Fibroblast of skin of back (primary cell): ENCODE results near the gene STX19.
"Not testable (repeated sequence)": the region's sequence is repeated elsewhere in the genome, so short reads cannot be mapped to it uniquely, and the experiment has no call there.

Experiments used
- DNase-seq: peaks from one replicate; pipeline ENCODE4 v3.0.0-alpha.2; 2013

The STX19 gene

DNA sequence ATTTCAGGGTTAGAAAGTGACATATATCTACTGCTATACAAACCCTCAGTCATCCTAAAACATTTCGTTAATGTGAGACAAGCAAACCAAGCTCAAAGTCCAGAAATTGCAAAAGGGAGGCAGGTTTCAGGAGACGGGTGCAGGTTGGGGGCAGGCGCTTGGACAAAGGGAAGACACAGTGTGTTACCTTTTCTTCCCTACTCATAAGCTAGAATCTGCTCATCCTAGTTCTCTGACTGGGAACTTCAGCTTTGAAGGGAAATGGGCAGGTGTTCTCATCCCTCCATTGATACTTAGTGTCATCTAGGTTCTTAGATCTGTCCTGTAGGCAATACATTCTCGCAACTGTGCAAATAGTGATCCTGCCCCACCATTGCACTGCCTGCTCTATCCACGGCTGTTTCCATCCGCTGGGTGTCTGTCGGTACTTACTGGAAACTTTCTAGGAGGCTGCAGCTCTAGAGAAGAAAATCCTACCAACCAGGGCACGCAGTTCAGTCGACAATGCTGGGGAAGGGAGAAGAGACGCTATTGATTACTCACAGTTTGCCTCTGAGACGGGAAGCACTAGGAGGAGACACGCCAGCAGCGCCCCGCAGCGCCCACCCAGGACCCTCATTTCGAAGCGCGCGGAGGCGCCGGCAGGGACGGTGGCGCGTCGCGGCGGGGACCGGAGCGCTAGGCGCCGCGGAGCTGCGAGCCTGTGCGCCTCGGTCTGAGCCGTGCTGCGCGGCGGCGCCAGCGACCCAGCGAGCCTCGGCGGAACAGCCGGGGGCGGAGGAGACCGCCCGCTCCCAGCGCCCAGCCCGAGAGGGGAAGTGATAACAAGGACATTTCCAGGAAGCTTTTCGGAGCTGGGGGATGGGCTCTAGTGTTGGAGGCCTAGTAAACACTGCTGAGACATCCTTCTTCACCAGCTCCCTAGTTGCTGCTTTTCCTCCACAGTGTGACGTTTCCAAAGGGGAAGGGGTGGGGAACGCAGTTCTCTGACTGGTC lies 55.0 kb downstream of the STX19 start, which contains the start of gene PROS1:
Gene PROS1, minus strand, starts transcription at position 766 of the 996 bp plus-strand sequence. Its CDS starts 147 bp downstream, at position 619.
- peak; percentile 63 for DNase-seq

DNA sequence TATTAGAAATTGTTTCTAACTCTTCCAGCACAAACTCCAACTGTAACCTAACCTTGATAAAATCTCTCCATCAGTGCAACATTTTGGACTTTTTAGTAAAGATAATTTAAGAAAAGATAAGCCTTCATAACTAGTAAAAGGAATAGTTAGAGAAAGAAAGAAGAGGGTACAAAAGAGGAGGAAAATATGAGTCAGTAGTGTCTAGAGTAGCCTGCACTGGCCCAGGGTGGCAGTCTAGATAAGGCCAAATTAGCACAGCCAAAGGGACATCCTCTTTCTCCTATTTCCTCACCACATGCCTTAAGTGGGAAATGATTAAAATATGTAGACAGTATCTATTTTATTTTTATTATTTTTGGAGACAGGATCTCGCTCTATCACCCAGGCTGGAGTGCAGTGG lies 58.4 kb downstream of the STX19 start:
- DNase-seq: no peak

DNA sequence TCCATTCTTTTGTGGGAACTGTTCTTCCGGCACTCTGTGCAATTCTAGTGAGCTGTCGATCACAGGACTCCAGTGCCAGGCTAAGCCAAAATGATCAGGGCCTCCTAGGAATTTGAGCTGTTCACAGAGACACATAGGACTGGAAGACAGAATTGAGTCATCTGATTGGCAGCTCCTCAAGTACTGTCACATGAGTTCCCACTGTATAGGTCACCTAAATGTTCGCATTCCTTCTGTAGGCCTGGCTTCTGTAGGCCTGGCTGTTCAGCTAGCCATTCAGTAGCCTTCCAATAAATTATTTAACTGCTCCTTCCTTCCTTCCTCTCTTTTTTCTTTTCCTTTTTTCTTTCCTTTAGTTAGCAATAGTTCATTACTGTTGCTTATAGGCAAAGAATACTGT lies 59.0 kb downstream of the STX19 start:
- DNase-seq: peak; percentile 55

DNA sequence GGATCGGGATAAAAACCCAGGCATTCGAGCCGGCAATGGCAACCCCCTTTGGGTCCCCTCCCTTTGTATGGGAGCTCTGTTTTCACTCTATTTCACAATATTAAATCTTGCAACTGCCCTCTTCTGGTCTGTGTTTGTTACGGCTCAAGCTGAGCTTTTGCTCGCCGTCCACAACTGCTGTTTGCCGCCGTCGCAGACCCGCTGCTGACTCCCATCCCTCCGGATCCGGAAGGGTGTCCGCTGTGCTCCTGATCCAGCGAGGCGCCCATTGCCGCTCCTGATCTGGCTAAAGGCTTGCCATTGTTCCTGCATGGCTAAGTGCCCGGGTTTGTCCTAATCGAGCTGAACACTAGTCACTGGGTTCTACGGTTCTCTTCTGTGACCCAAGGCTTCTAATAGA lies 63.3 kb downstream of the STX19 start:
- DNase-seq: not testable (repeated sequence)
